HCT116 (cell line): ENCODE results near the gene IRF2.

Source experiments
- CTCF ChIP-seq, 3 experiments: fragments of 200-600 bp in 1 of 3; sonication (generic) in 1 of 3; IDR thresholded peaks in 2 of 3; conservative IDR thresholded peaks in 1 of 3; 2 replicates each; pipeline ENCODE4 v1.5.1; 2012 to 2017; ENCODE audit warnings: low read depth in 2 of 3, low read length in 2 of 3, antibody characterized with exemption in 1 of 3, borderline replicate concordance in 1 of 3, control low read depth in 1 of 3, mild to moderate bottlenecking in 1 of 3, mixed read lengths in 1 of 3, mixed run types in 1 of 3, moderate library complexity in 1 of 3; ENCODE audit not compliant: insufficient read depth in 1 of 3
- EGR1 ChIP-seq: IDR thresholded peaks from 2 replicates; pipeline ENCODE4 v1.6.1; 2012; ENCODE audit warnings: low read depth
- EZH2 ChIP-seq: fragments of 200-600 bp; sonication (generic); IDR thresholded peaks from 2 replicates; pipeline ENCODE4 v1.6.1; 2017; ENCODE audit warnings: antibody characterized with exemption, mixed run types
- MAX ChIP-seq: IDR thresholded peaks from 2 replicates; pipeline ENCODE4 v1.6.1; 2012
- POLR2AphosphoS5 ChIP-seq: IDR thresholded peaks from 2 replicates; pipeline ENCODE4 v1.6.1; 2011; ENCODE audit warnings: mild to moderate bottlenecking, low read depth, low read length, moderate library complexity
- SP1 ChIP-seq: IDR thresholded peaks from 2 replicates; pipeline ENCODE4 v1.6.1; 2012; ENCODE audit warnings: low read depth

- TF ChIP-seq SP1 (no peak), MAX (no peak), EGR1 (no peak), CTCF (IDR thresholded peaks at IDR 0.05 in 2 of 3, conservative IDR thresholded peaks at IDR 0.05 in 1 of 3; ENCODE audit: borderline replicate concordance in 1 of 3, insufficient read depth in 1 of 3, low read depth in 2 of 3, low read length in 2 of 3) (no peak), EZH2 (no peak), POLR2AphosphoS5 (no peak)
These were observed 71.0 kb downstream of the IRF2 start for GRCh38 chr4:184403384-184403781.
